H9 (cell line): ENCODE measurements around the gene CARM1. TPM values are rescaled to one million over a fixed set of nuclear protein-coding genes. Genes with fewer than 3 reads are reported as not detected.

Experiments
- DNase-seq: peaks from one replicate; pipeline ENCODE4 v3.0.0-alpha.2; 2017
- H2AFZ ChIP-seq: one replicate; pipeline ENCODE4 v1.6.1; 2013; ENCODE audit warnings: mild to moderate bottlenecking, low read length, control low read depth, moderate library complexity
- H2AK5ac ChIP-seq: 2 replicates; pipeline ENCODE4 v1.6.1; 2013; ENCODE audit warnings: low read length, control low read depth, mixed read lengths; ENCODE audit not compliant: insufficient read length
- H2BK120ac ChIP-seq: one replicate; pipeline ENCODE4 v1.6.1; 2013; ENCODE audit warnings: low read depth, mild to moderate bottlenecking, low read length, control low read depth, inconsistent platforms; ENCODE audit not compliant: poor library complexity, severe bottlenecking
- H2BK12ac ChIP-seq: 2 replicates; pipeline ENCODE4 v1.6.1; 2013; ENCODE audit warnings: low read length, control low read depth, mixed read lengths, low read depth; ENCODE audit not compliant: insufficient read length
- H2BK15ac ChIP-seq: 2 replicates; pipeline ENCODE4 v1.6.1; 2013; ENCODE audit warnings: low read depth, low read length, control low read depth
- H2BK20ac ChIP-seq: one replicate; pipeline ENCODE4 v1.6.1; 2013; ENCODE audit warnings: low read depth, mild to moderate bottlenecking, low read length, control low read depth, inconsistent platforms; ENCODE audit not compliant: poor library complexity, severe bottlenecking
- H2BK5ac ChIP-seq: 2 replicates; pipeline ENCODE4 v1.6.1; 2013; ENCODE audit warnings: low read length, control low read depth, mixed read lengths; ENCODE audit not compliant: insufficient read length
- H3K14ac ChIP-seq: 2 replicates; pipeline ENCODE4 v1.6.1; 2013; ENCODE audit warnings: low read length, control low read depth; ENCODE audit not compliant: insufficient read depth
- H3K18ac ChIP-seq: 2 replicates; pipeline ENCODE4 v1.6.1; 2013; ENCODE audit warnings: low read depth, mild to moderate bottlenecking, mixed read lengths, low read length, control low read depth; ENCODE audit not compliant: insufficient read length
- H3K23ac ChIP-seq: 2 replicates; pipeline ENCODE4 v1.6.1; 2013; ENCODE audit warnings: low read length, control low read depth, mixed read lengths, low read depth; ENCODE audit not compliant: insufficient read length
- H3K23me2 ChIP-seq: 2 replicates; pipeline ENCODE4 v1.6.1; 2013; ENCODE audit warnings: low read depth, mild to moderate bottlenecking, mixed read lengths, low read length, control low read depth; ENCODE audit not compliant: insufficient read length, poor library complexity, severe bottlenecking
- H3K27ac ChIP-seq: 2 replicates; pipeline ENCODE4 v1.5.1; 2013; ENCODE audit warnings: low read length, control low read depth, mixed read lengths, low read depth; ENCODE audit not compliant: insufficient read length
- H3K27me3 ChIP-seq: 2 replicates; pipeline ENCODE4 v1.6.1; 2013; ENCODE audit warnings: low read length, control low read depth, inconsistent platforms; ENCODE audit not compliant: insufficient read depth
- H3K4ac ChIP-seq: 2 replicates; pipeline ENCODE4 v1.6.1; 2013; ENCODE audit warnings: low read depth, mild to moderate bottlenecking, control low read depth, inconsistent platforms, low read length, moderate library complexity
- H3K4me1 ChIP-seq: 2 replicates; pipeline ENCODE4 v1.6.1; 2013; ENCODE audit warnings: low read length, control low read depth, inconsistent platforms; ENCODE audit not compliant: insufficient read depth
- H3K4me2 ChIP-seq: 2 replicates; pipeline ENCODE4 v1.6.1; 2013; ENCODE audit warnings: low read length, control low read depth, mixed read lengths; ENCODE audit not compliant: insufficient read length, insufficient read depth
- H3K56ac ChIP-seq: 2 replicates; pipeline ENCODE4 v1.6.1; 2013; ENCODE audit warnings: low read depth, mild to moderate bottlenecking, mixed read lengths, low read length, control low read depth; ENCODE audit not compliant: insufficient read length
- H3K79me1 ChIP-seq: 2 replicates; pipeline ENCODE4 v1.6.1; 2013; ENCODE audit warnings: low read depth, mild to moderate bottlenecking, moderate library complexity, low read length, control low read depth, inconsistent platforms; ENCODE audit not compliant: insufficient read depth, poor library complexity, severe bottlenecking
- H3K79me2 ChIP-seq: 2 replicates; pipeline ENCODE4 v1.6.1; 2013; ENCODE audit warnings: low read length, control low read depth, inconsistent platforms; ENCODE audit not compliant: insufficient read depth
- H3K9ac ChIP-seq: 2 replicates; pipeline ENCODE4 v1.6.1; 2013; ENCODE audit warnings: low read length, control low read depth, mixed read lengths; ENCODE audit not compliant: insufficient read length; ENCODE audit errors: extremely low read depth
- H3K9me3 ChIP-seq: one replicate; pipeline ENCODE4 v1.6.1; 2013; ENCODE audit warnings: low read depth, low read length, inconsistent platforms; ENCODE audit not compliant: control insufficient read depth
- H3T11ph ChIP-seq: one replicate; pipeline ENCODE4 v1.6.1; 2013; ENCODE audit warnings: mild to moderate bottlenecking, low read length, control low read depth, inconsistent platforms
- H4K20me1 ChIP-seq: one replicate; pipeline ENCODE4 v1.6.1; 2013; ENCODE audit not compliant: control insufficient read depth, insufficient read length, insufficient read depth
- H4K5ac ChIP-seq: 2 replicates; pipeline ENCODE4 v1.6.1; 2013; ENCODE audit warnings: low read depth, mild to moderate bottlenecking, mixed read lengths, low read length, control low read depth; ENCODE audit not compliant: insufficient read length
- H4K8ac ChIP-seq: replicated peaks from 2 replicates; pipeline ENCODE4 v1.6.1; 2013; ENCODE audit warnings: low read length, control low read depth, mixed read lengths, low read depth; ENCODE audit not compliant: insufficient read length
- H4K91ac ChIP-seq: 2 replicates; pipeline ENCODE4 v1.6.1; 2013; ENCODE audit warnings: low read depth, mild to moderate bottlenecking, moderate library complexity, mixed read lengths, low read length, control low read depth; ENCODE audit not compliant: insufficient read length
- H3K27ac Mint-ChIP-seq, 3 experiments: 2 replicates in 2 of 3; 3 replicates in 1 of 3; pipeline ENCODE4 v1.8.0; 2020 to 2021; ENCODE audit warnings: mixed read lengths in 3 of 3, mild to moderate bottlenecking in 1 of 3, moderate library complexity in 1 of 3
- H3K27me3 Mint-ChIP-seq: 2 replicates; pipeline ENCODE4 v1.8.0; 2021; ENCODE audit warnings: low read depth, mild to moderate bottlenecking, moderate library complexity, mixed read lengths
- H3K36me3 Mint-ChIP-seq, 3 experiments: 2 replicates in 2 of 3; 3 replicates in 1 of 3; pipeline ENCODE4 v1.8.0; 2020 to 2021; ENCODE audit warnings: low read depth in 3 of 3, mixed read lengths in 3 of 3; ENCODE audit not compliant: insufficient read depth in 1 of 3
- H3K4me1 Mint-ChIP-seq, 2 experiments: 2 replicates each; pipeline ENCODE4 v1.8.0; 2020; ENCODE audit warnings: mixed read lengths in 2 of 2
- H3K4me3 Mint-ChIP-seq, 2 experiments: 2 replicates in 1 of 2; 3 replicates in 1 of 2; pipeline ENCODE4 v1.8.0; 2020 to 2021; ENCODE audit warnings: mild to moderate bottlenecking in 2 of 2, mixed read lengths in 2 of 2, moderate library complexity in 1 of 2
- H3K9me3 Mint-ChIP-seq, 2 experiments: 2 replicates in 1 of 2; 3 replicates in 1 of 2; pipeline ENCODE4 v1.8.0; 2020; ENCODE audit warnings: mild to moderate bottlenecking in 2 of 2, mixed read lengths in 2 of 2, moderate library complexity in 1 of 2
- CTCF ChIP-seq: fragments of 200-600 bp; sonication (generic); conservative IDR thresholded peaks from 3 replicates; pipeline ENCODE4 v1.8.0; 2021; ENCODE audit warnings: antibody characterized with exemption, mild to moderate bottlenecking
- WGBS: extraction: QIAGEN DNeasy Blood & Tissue Kit; methylation state at CpG from one replicate; pipeline ENCODE4 v1.1.7; 2013; ENCODE audit warnings: missing lambda C conversion rate, low lambda C conversion rate, mixed read lengths; ENCODE audit not compliant: insufficient read length; ENCODE audit errors: extremely low coverage; 5-methylcytosine and 5-hydroxymethylcytosine counted together
- total RNA-seq: library from RNA; stranded (reverse); gene quantifications from 2 replicates; pipeline ENCODE4 v1.2.1, GENCODE V29; 2021

Gene CARM1
- total RNA-seq, 1 experiment from 2014 or later: 111 TPM

GRCh38 chr19:10823690-10824089 is 47.7 kb upstream of the CARM1 start:
- Mint-ChIP-seq H3K4me3 (no peak overlapping the region), H3K9me3 (no peaks in the 10 kb centered on the region), H3K36me3 (peaks cover 37 to 71% (median 57%) of the 10 kb centered on the region in 3 experiments), H3K4me1 (no peaks in the 10 kb centered on the region), H3K27me3 (no peaks in the 10 kb centered on the region), H3K27ac (no peak overlapping the region)
- H3K4me1 ChIP-seq: no peaks in the 10 kb centered on the region
- H3K79me2 ChIP-seq: no peaks in the 10 kb centered on the region
- no peak overlapping the region for H3K9ac ChIP-seq
- no peaks in the 10 kb centered on the region for H3K79me1 ChIP-seq
- no peak overlapping the region for H2AK5ac ChIP-seq
- no peak for DNase-seq
- no peak overlapping the region for H2BK5ac ChIP-seq
- no peak overlapping the region for H3K4ac ChIP-seq
- no peak overlapping the region for H3K23ac ChIP-seq
- peaks cover 3% of the 10 kb centered on the region for H4K20me1 ChIP-seq
- no peak overlapping the region for H2BK12ac ChIP-seq
- H3K14ac ChIP-seq: no peak overlapping the region
- H3T11ph ChIP-seq: no peak overlapping the region
- H4K5ac ChIP-seq: no peak overlapping the region
- TF ChIP-seq CTCF: no peak
- no peak overlapping the region for H4K8ac ChIP-seq
- H3K27me3 ChIP-seq: no peaks in the 10 kb centered on the region
- no peak overlapping the region for H2AFZ ChIP-seq
- no peaks in the 10 kb centered on the region for H3K23me2 ChIP-seq
- H2BK120ac ChIP-seq: no peak overlapping the region
- no peak overlapping the region for H3K18ac ChIP-seq
- H2BK15ac ChIP-seq: no peak overlapping the region
- no peak overlapping the region for H2BK20ac ChIP-seq
- H3K27ac ChIP-seq: no peak overlapping the region
- no peaks in the 10 kb centered on the region for H3K9me3 ChIP-seq
- H3K4me2 ChIP-seq: no peak overlapping the region
- no CpG with 5 or more reads among the region's 12 CpGs for WGBS
- H4K91ac ChIP-seq: no peak overlapping the region
- H3K56ac ChIP-seq: no peak overlapping the region
